PC-3 (cell line): ENCODE measurements around the gene JDP2. TPM values are rescaled to one million over a fixed set of nuclear protein-coding genes. Genes with fewer than 3 reads are reported as not detected.

Experiments used
- ATAC-seq: fragments of 200-7000 bp; cut with Tn5 transposase; 2 replicates; pipeline ENCODE4 v1.9.1; 2020; ENCODE audit warnings: mild to moderate bottlenecking, moderate library complexity
- BruUV-seq: library from RNA; stranded (reverse); fragments of 400-500 nt; replicated peaks from 2 replicates; lab custom pipeline; 2021; lab: Mats Ljungman, UMichigan
- CTCF ChIA-PET: fragments of 300-600 bp; sonication (Branson Sonifier 250); formaldehyde crosslinking; loops from one replicate; lab custom pipeline; 2022; ENCODE audit warnings: antibody characterized with exemption; lab: Charles Lee
- POLR2A ChIA-PET: fragments of 300-600 bp; sonication (Branson Sonifier 250); formaldehyde crosslinking; loops from one replicate; lab custom pipeline; 2022; ENCODE audit warnings: antibody characterized with exemption; ENCODE audit not compliant: unreplicated experiment; lab: Charles Lee
- DNase-seq: peaks from one replicate; pipeline ENCODE4 v3.0.0-alpha.2; 2015
- H2AFZ ChIP-seq: fragments of 300-600 bp; sonication (generic); 2 replicates; pipeline ENCODE4 v1.6.0; 2016; ENCODE audit warnings: antibody characterized with exemption, low read length
- H3F3A ChIP-seq: fragments of 300-600 bp; sonication (generic); one replicate; pipeline ENCODE4 v1.6.0; 2017; ENCODE audit warnings: antibody characterized with exemption, low read length, control low read depth, mild to moderate bottlenecking; ENCODE audit not compliant: unreplicated experiment
- H3K27ac ChIP-seq: fragments of 300-600 bp; sonication (generic); 2 replicates; pipeline ENCODE4 v1.5.1; 2016; ENCODE audit warnings: mild to moderate bottlenecking, low read length
- H3K27me3 ChIP-seq: fragments of 300-600 bp; sonication (generic); 2 replicates; pipeline ENCODE4 v1.6.1; 2016; ENCODE audit warnings: low read length, mixed read lengths
- H3K36me3 ChIP-seq: fragments of 300-600 bp; sonication (generic); 2 replicates; pipeline ENCODE4 v1.6.1; 2016; ENCODE audit warnings: low read depth, mixed run types, low read length, mixed read lengths
- H3K4me1 ChIP-seq: fragments of 300-600 bp; sonication (generic); 2 replicates; pipeline ENCODE4 v1.5.1; 2016; ENCODE audit warnings: low read length; ENCODE audit not compliant: insufficient read depth
- H3K4me2 ChIP-seq: fragments of 300-600 bp; sonication (generic); 2 replicates; pipeline ENCODE4 v1.6.0; 2016; ENCODE audit warnings: low read length
- H3K4me3 ChIP-seq: fragments of 300-600 bp; sonication (generic); 2 replicates; pipeline ENCODE4 v1.5.1; 2016; ENCODE audit warnings: mild to moderate bottlenecking, low read length, mixed read lengths
- H3K79me2 ChIP-seq: fragments of 300-600 bp; sonication (generic); 2 replicates; pipeline ENCODE4 v1.6.1; 2017; ENCODE audit warnings: low read length, mixed read lengths
- H3K9ac ChIP-seq: fragments of 300-600 bp; sonication (generic); 2 replicates; pipeline ENCODE4 v1.6.0; 2016; ENCODE audit warnings: mild to moderate bottlenecking, low read length
- H3K9me2 ChIP-seq: fragments of 300-600 bp; sonication (generic); replicated peaks from 2 replicates; pipeline ENCODE4 v1.6.1; 2016; ENCODE audit warnings: mixed run types, low read length, mixed read lengths
- H3K9me3 ChIP-seq: fragments of 300-600 bp; sonication (generic); 2 replicates; pipeline ENCODE4 v1.6.1; 2016; ENCODE audit warnings: low read length, mixed read lengths
- H4K20me1 ChIP-seq: fragments of 300-600 bp; sonication (generic); 2 replicates; pipeline ENCODE4 v1.6.1; 2016; ENCODE audit warnings: low read length, mixed read lengths
- EZH2 ChIP-seq: fragments of 300-600 bp; sonication (generic); IDR thresholded peaks from one replicate; pipeline ENCODE4 v1.6.1; 2017; ENCODE audit warnings: antibody characterized with exemption, mild to moderate bottlenecking, low read length; ENCODE audit not compliant: unreplicated experiment
- EZH2phosphoT487 ChIP-seq: fragments of 300-600 bp; sonication (generic); IDR thresholded peaks from 2 replicates; pipeline ENCODE4 v1.6.1; 2018; ENCODE audit warnings: mild to moderate bottlenecking, antibody characterized with exemption, low read length, borderline replicate concordance
- intact Hi-C: fragments of 100-400 bp; cut with micrococcal nuclease; formaldehyde crosslinking; loops from 2 replicates; pipeline ENCODE4 v1.9.0; 2023
- total RNA-seq: library from RNA; depleted of rRNA; stranded (reverse); fragments of >200 nt; gene quantifications from 2 replicates; pipeline ENCODE4 v1.2.3, GENCODE V29; 2014
- TF ChIP-seq, protein P1 (sequence below): fragments of 300-600 bp; sonication (generic); conservative IDR thresholded peaks from 2 replicates; pipeline ENCODE4 v1.5.1; 2017; ENCODE audit warnings: antibody characterized with exemption, low read depth, mild to moderate bottlenecking, low read length

The JDP2 gene
- total RNA-seq, 1 experiment from 2014 or later, result 5.8 TPM

DNA sequence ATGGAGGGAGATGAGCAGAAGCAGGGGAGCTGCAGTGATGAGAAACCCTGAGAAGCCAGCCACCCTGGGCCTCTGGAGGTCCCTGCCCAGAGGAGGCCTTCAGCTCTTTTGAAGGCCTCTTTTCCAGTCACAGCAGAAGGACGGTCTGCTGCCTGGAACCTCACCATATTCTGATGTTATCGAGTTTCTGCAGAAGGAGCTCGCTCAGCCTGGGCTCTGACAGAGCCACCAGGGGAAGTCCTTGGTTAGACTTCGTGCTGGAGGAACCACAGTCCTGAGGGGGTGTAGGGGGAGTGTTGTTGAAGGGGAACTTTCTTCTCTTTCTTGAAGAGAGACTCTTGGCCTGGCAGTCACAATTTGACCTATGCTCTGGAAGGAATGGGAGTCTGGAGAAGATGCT, 69.4 kb downstream of the JDP2 start:
- DNase-seq (no peak), ATAC-seq (no peak)
- TF ChIP-seq EZH2phosphoT487, result no peak
- no peak for TF ChIP-seq EZH2
- TF ChIP-seq, protein P1, sequence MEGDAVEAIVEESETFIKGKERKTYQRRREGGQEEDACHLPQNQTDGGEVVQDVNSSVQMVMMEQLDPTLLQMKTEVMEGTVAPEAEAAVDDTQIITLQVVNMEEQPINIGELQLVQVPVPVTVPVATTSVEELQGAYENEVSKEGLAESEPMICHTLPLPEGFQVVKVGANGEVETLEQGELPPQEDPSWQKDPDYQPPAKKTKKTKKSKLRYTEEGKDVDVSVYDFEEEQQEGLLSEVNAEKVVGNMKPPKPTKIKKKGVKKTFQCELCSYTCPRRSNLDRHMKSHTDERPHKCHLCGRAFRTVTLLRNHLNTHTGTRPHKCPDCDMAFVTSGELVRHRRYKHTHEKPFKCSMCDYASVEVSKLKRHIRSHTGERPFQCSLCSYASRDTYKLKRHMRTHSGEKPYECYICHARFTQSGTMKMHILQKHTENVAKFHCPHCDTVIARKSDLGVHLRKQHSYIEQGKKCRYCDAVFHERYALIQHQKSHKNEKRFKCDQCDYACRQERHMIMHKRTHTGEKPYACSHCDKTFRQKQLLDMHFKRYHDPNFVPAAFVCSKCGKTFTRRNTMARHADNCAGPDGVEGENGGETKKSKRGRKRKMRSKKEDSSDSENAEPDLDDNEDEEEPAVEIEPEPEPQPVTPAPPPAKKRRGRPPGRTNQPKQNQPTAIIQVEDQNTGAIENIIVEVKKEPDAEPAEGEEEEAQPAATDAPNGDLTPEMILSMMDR, result no peak
- Histone ChIP-seq H3K27me3 (no peaks in the 10 kb centered on the region), H3K9me2 (no peaks in the 10 kb centered on the region), H4K20me1 (no peaks in the 10 kb centered on the region), H3K9ac (no peak overlapping the region), H3K4me3 (no peak overlapping the region), H3K9me3 (no peaks in the 10 kb centered on the region), H3F3A (no peaks in the 10 kb centered on the region), H2AFZ (no peak overlapping the region), H3K4me1 (no peaks in the 10 kb centered on the region), H3K27ac (no peak overlapping the region), H3K36me3 (no peaks in the 10 kb centered on the region), H3K4me2 (no peak overlapping the region), H3K79me2 (no peaks in the 10 kb centered on the region)
- POLR2A ChIA-PET, result no interaction called here
- CTCF ChIA-PET, result no interaction called here
- no TSS peak for BruUV-seq
- intact Hi-C loops, result no loop called here

DNA sequence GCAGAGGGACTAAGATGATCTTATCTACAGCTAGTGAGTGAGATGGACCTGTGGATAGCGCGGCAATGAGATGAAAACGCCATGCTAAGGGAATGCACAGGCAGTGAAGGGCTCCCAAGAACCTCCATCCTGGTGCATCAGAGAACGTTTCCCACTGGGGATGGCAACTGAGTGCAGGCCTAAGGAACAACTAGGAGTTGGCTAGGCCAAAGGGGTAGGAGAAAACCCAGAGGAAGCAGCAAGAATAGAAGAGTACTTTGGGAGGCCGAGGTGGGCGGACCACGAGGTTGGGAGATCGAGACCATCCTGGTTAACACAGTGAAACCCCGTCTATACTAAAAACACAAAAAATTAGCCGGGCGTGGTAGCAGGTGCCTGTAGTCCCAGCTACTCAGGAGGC, 69.9 kb downstream of the JDP2 start:
- Histone ChIP-seq H3K4me2 (no peak overlapping the region), H3K9me3 (no peaks in the 10 kb centered on the region), H3K4me1 (no peaks in the 10 kb centered on the region), H3K4me3 (no peak overlapping the region), H3K9me2 (no peaks in the 10 kb centered on the region), H3K9ac (no peak overlapping the region), H3K79me2 (no peaks in the 10 kb centered on the region), H3F3A (no peaks in the 10 kb centered on the region), H4K20me1 (no peaks in the 10 kb centered on the region), H3K36me3 (no peaks in the 10 kb centered on the region), H3K27me3 (no peaks in the 10 kb centered on the region), H3K27ac (no peak overlapping the region), H2AFZ (no peak overlapping the region)
- no TSS peak for BruUV-seq
- no peak for ATAC-seq
- no peak for DNase-seq
- POLR2A ChIA-PET, result no interaction called here
- CTCF ChIA-PET, result no interaction called here
- intact Hi-C loops, result no loop called here
- TF ChIP-seq, protein P1, result no peak
- TF ChIP-seq EZH2phosphoT487 (no peak), EZH2 (no peak)

DNA sequence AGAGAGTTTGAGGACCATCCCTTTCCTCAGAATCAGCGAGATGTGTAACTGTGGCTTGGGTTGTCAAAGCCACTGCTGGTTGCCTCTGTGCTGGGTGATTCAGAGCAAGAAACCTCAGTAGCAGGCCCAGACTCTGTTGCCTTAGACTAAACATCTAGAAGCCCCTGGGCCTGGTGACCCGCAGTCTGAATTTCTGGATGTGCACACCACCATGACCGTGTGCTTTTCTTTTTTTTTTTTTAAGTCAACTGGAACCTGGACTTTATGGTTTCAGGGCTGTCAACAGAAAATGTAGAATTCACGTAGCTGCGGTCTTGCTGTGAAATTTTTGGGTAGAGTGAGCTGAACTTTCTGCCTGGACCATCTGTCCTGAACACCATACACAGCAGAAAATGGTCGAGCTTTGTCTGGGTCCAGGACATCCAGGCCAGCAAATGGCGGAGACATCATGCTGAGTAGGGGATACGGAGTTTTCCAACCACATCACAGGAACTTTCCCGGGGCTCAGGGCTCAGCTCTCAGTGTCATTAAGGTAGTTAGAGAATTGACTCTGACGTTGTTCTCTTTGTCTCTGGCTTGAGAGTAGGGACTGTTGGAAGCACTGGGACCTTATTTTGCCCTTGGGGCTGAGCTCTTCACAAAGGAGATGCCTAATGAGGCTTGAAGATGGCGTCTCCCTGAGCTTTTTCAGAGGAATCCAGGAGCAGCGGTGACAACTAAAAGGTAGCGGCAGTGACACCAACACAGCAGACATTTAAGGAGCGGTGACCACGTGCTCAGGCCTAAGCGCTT, 71.5 kb downstream of the JDP2 start:
- H3K9ac ChIP-seq, result no peak overlapping the region
- TF ChIP-seq EZH2, result no peak
- TF ChIP-seq, protein P1, result no peak
- no peak for TF ChIP-seq EZH2phosphoT487
- no peaks in the 10 kb centered on the region for H3K27me3 ChIP-seq
- intact Hi-C loops, result no loop called here
- no peaks in the 10 kb centered on the region for H3F3A ChIP-seq
- no peak overlapping the region for H3K27ac ChIP-seq
- ChIA-PET CTCF (no interaction called here), POLR2A (no interaction called here)
- no TSS peak for BruUV-seq
- no peaks in the 10 kb centered on the region for H3K36me3 ChIP-seq
- DNase-seq (no peak), ATAC-seq (no peak)
- H3K4me3 ChIP-seq, result no peak overlapping the region
- no peak overlapping the region for H2AFZ ChIP-seq
- H3K9me3 ChIP-seq, result no peaks in the 10 kb centered on the region
- no peaks in the 10 kb centered on the region for H3K9me2 ChIP-seq
- H3K4me2 ChIP-seq, result no peak overlapping the region
- H3K4me1 ChIP-seq, result no peaks in the 10 kb centered on the region
- H3K79me2 ChIP-seq, result no peaks in the 10 kb centered on the region
- H4K20me1 ChIP-seq, result no peaks in the 10 kb centered on the region
